RWPE2 (cell line): Measurements from ENCODE around the gene ALDH16A1.
"Not testable (repeated sequence)": the region's sequence is repeated elsewhere in the genome, so short reads cannot be mapped to it uniquely, and the experiment has no call there.

Source experiments
- ATAC-seq: fragments of 200-7000 bp; cut with Tn5 transposase; 3 replicates; pipeline ENCODE4 v1.9.1; 2021; ENCODE audit warnings: low read depth
- DNase-seq: peaks from one replicate; pipeline ENCODE4 v3.0.0-alpha.2; 2020; ENCODE audit warnings: low spot score
- H3K27ac ChIP-seq: fragments of 450-650 bp; 2 replicates; pipeline ENCODE4 v1.5.1; 2017; ENCODE audit warnings: mild to moderate bottlenecking; ENCODE audit not compliant: poor library complexity, severe bottlenecking
- H3K27me3 ChIP-seq: fragments of 250-450 bp; sonication (Bioruptor Pico); 2 replicates; pipeline ENCODE4 v1.5.1; 2021; ENCODE audit warnings: mild to moderate bottlenecking, moderate library complexity; ENCODE audit not compliant: insufficient read depth, poor library complexity, severe bottlenecking
- H3K36me3 ChIP-seq: fragments of 250-450 bp; sonication (Bioruptor Pico); 2 replicates; pipeline ENCODE4 v1.5.1; 2020; ENCODE audit warnings: low read depth, mild to moderate bottlenecking, moderate library complexity
- H3K4me1 ChIP-seq: fragments of 250-450 bp; sonication (Bioruptor Pico); 2 replicates; pipeline ENCODE4 v1.5.1; 2021; ENCODE audit warnings: mild to moderate bottlenecking, moderate library complexity; ENCODE audit not compliant: insufficient read depth, poor library complexity, severe bottlenecking
- H3K4me3 ChIP-seq: fragments of 250-450 bp; sonication (Bioruptor Pico); 2 replicates; pipeline ENCODE4 v1.5.1; 2021; ENCODE audit warnings: mild to moderate bottlenecking, moderate library complexity; ENCODE audit not compliant: severe bottlenecking
- H3K9me3 ChIP-seq: fragments of 250-450 bp; sonication (Bioruptor Pico); 2 replicates; pipeline ENCODE4 v1.5.1; 2021; ENCODE audit warnings: mild to moderate bottlenecking, moderate library complexity; ENCODE audit not compliant: severe bottlenecking
- CTCF ChIP-seq: fragments of 450-650 bp; IDR thresholded peaks from one replicate; pipeline ENCODE4 v1.5.1; 2017; ENCODE audit warnings: mild to moderate bottlenecking, moderate library complexity; ENCODE audit not compliant: poor library complexity, severe bottlenecking

Gene ALDH16A1

DNA sequence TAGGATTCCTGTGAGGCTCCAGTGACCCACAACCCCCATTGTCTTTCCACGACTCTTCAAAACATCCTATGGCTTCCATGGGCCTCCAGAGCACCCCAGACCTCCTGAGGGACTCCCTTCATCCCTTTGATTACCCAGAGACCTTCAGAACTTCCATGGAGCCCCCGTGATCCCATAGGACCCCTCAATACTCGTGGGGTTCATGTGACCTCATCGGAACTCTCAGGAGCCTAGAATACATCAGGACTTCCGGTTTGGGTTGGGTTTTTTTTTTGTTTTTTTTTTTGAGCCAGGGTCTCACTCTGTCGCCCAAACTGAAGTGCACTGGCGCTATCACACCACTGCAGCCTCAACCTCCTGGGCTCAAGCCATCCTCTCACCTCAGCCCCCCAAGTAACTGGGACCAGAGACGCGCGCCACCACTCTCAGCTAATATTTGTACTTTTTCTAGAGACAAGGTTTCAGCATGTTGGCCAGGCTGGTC, 774 bp downstream of the ALDH16A1 start:
- Histone ChIP-seq H3K4me1 (peaks cover 6% of the 10 kb centered on the region), H3K4me3 (peak overlapping the region; percentile 47), H3K9me3 (no peaks in the 10 kb centered on the region), H3K27ac (peak overlapping the region; percentile 81), H3K36me3 (peaks cover 21% of the 10 kb centered on the region), H3K27me3 (no peaks in the 10 kb centered on the region)
- TF ChIP-seq CTCF, result no peak
- no peak for DNase-seq
- no peak for ATAC-seq

- no peaks in the 10 kb centered on the region for H3K27me3 ChIP-seq
- no peak overlapping the region for H3K27ac ChIP-seq
- no peak for TF ChIP-seq CTCF
- no peak for ATAC-seq
- peaks cover 6% of the 10 kb centered on the region for H3K4me1 ChIP-seq
- H3K36me3 ChIP-seq, result peaks cover 10% of the 10 kb centered on the region
- H3K4me3 ChIP-seq, result no peak overlapping the region
- DNase-seq, result no peak
- H3K9me3 ChIP-seq, result no peaks in the 10 kb centered on the region
Observed at GRCh38 chr19:49455773-49456172, 2.7 kb downstream of the ALDH16A1 start.

DNA sequence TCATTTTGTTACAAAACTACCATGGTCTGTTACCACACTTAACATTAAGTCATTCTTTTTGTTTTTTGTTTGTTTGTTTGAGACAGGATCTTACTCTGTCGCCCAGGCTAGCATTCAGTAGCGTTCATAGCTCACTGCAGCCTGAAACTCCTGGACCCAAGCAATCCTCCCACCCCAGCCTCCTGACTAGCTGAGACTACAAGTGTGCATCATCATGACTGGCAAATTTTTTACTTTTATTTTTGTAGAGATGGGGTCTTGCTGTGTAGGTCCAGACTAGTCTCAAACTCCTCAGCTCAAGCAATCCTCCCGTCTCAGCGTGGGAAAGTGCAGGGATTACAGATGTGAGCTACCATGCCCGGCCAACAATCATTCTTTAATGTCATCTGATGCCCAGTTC, 3.3 kb downstream of the ALDH16A1 start:
- TF ChIP-seq CTCF, result no peak
- Histone ChIP-seq H3K27me3 (no peaks in the 10 kb centered on the region), H3K27ac (no peak overlapping the region), H3K4me1 (peaks cover 6% of the 10 kb centered on the region), H3K36me3 (peaks cover 10% of the 10 kb centered on the region), H3K9me3 (no peaks in the 10 kb centered on the region), H3K4me3 (no peak overlapping the region)
- no peak for ATAC-seq
- DNase-seq, result no peak

DNA sequence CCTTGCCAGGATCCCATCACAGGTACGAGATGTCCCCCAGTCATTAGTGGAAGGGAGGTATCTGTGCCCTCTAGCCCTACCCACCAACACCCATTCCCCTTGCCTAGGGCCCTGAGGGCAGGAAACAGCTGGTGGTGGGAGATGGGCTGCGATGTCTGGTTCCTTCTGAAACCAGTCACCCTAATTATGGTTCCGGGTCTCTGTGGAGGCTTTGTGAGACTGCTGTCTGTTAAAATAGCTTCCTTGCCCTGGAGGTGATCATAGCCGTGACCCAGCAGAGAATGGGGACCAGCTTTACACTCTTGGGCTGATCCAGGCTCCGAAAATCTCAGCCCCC, 5.5 kb downstream of the ALDH16A1 start:
- Histone ChIP-seq H3K4me1 (peaks cover 6% of the 10 kb centered on the region), H3K36me3 (peaks cover 10% of the 10 kb centered on the region), H3K4me3 (no peak overlapping the region), H3K9me3 (no peaks in the 10 kb centered on the region), H3K27me3 (no peaks in the 10 kb centered on the region), H3K27ac (no peak overlapping the region)
- no peak for TF ChIP-seq CTCF
- DNase-seq (no peak), ATAC-seq (no peak)

- no peak overlapping the region for H3K27ac ChIP-seq
Observed at GRCh38 chr19:49459388-49459787, 6.4 kb downstream of the ALDH16A1 start.

DNA sequence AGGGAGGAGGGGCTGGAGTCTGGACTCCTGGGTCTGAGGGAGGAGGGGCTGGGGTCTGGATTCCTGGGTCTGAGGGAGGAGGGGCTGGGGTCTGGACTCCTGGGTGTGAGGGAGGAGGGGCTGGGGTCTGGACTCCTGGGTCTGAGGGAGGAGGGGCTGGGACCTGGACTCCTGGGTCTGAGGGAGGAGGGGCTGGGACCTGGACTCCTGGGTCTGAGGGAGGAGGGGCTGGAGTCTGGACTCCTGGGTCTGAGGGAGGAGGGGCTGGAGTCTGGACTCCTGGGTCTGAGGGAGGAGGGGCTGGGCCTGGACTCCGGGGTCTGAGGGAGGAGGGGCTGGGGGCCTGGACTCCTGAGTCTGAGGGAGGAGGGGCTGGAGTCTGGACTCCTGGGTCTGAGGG, 8.1 kb downstream of the ALDH16A1 start:
- H3K36me3 ChIP-seq, DNase-seq, H3K27ac ChIP-seq, ATAC-seq, H3K4me3 ChIP-seq, H3K4me1 ChIP-seq, H3K27me3 ChIP-seq, H3K9me3 ChIP-seq: not testable (repeated sequence)

More at GRCh38 chr19:49459388-49459787, 6.4 kb downstream of the ALDH16A1 start:
- H3K4me3 ChIP-seq, result no peak overlapping the region
- peaks cover 2% of the 10 kb centered on the region for H3K4me1 ChIP-seq
- H3K36me3 ChIP-seq, result peaks cover 8% of the 10 kb centered on the region
- no peaks in the 10 kb centered on the region for H3K9me3 ChIP-seq
- no peaks in the 10 kb centered on the region for H3K27me3 ChIP-seq
- DNase-seq (no peak), ATAC-seq (no peak)
- no peak for TF ChIP-seq CTCF
